HG03439 (cell line): ENCODE measurements around the gene KCNK15.
"Not testable (repeated sequence)": the region's sequence is repeated elsewhere in the genome, so short reads cannot be mapped to it uniquely, and the experiment has no call there.

Experiments used
- ATAC-seq: cut with Tn5 transposase; IDR thresholded peaks from one replicate; pipeline ENCODE4 v1.9.1; 2021; ENCODE audit warnings: mild to moderate bottlenecking, moderate library complexity; ENCODE audit not compliant: unreplicated experiment

Gene KCNK15

GRCh38 chr20:44745598-44746366 lies at the start of gene KCNK15:
TSS of gene KCNK15 (plus strand) at chr20:44745865. CDS start at chr20:44745911, 46 bp downstream.
- no peak for ATAC-seq

- no peak for ATAC-seq
These were observed 49.4 kb upstream of the KCNK15 start for GRCh38 chr20:44696315-44696714.

GRCh38 chr20:44697041-44697440 lies 48.6 kb upstream of the KCNK15 start:
- not testable (repeated sequence) for ATAC-seq

- ATAC-seq: no peak
These were observed 47.3 kb upstream of the KCNK15 start for GRCh38 chr20:44698351-44698750.

- no peak for ATAC-seq
These were observed 45.4 kb upstream of the KCNK15 start for GRCh38 chr20:44700306-44700705.

GRCh38 chr20:44701118-44701857 lies 44.4 kb upstream of the KCNK15 start:
- ATAC-seq: no peak

- ATAC-seq: no peak
These were observed 43.8 kb upstream of the KCNK15 start for GRCh38 chr20:44701858-44702256.

GRCh38 chr20:44702776-44703175 lies 42.9 kb upstream of the KCNK15 start:
- ATAC-seq: peak; percentile 47

GRCh38 chr20:44703183-44703925 lies 42.3 kb upstream of the KCNK15 start:
- ATAC-seq: no peak

- no peak for ATAC-seq
These were observed 41.6 kb upstream of the KCNK15 start for GRCh38 chr20:44703956-44704488.

GRCh38 chr20:44704551-44704971 lies 41.1 kb upstream of the KCNK15 start:
- ATAC-seq: no peak

GRCh38 chr20:44705364-44706094 lies 40.1 kb upstream of the KCNK15 start:
- ATAC-seq: no peak

GRCh38 chr20:44706301-44707017 lies 39.2 kb upstream of the KCNK15 start:
- ATAC-seq: no peak

- ATAC-seq: no peak
These were observed 38.6 kb upstream of the KCNK15 start for GRCh38 chr20:44707018-44707579.

GRCh38 chr20:44709380-44709779 lies 36.3 kb upstream of the KCNK15 start:
- ATAC-seq: no peak

GRCh38 chr20:44709797-44710196 lies 35.9 kb upstream of the KCNK15 start:
- no peak for ATAC-seq

GRCh38 chr20:44711237-44711636 lies 34.4 kb upstream of the KCNK15 start:
- ATAC-seq: no peak

GRCh38 chr20:44714102-44714700 lies 31.5 kb upstream of the KCNK15 start:
- no peak for ATAC-seq
